T47D (cell line): ENCODE data around the gene AANAT.
"Not testable (repeated sequence)": the region's sequence is repeated elsewhere in the genome, so short reads cannot be mapped to it uniquely, and the experiment has no call there.

ENCODE experiments used
- DNase-seq, 2 experiments: peaks; one replicate each; pipeline versions ENCODE4 v3.0.0 to v3.0.0-alpha.2; 2011 to 2012; ENCODE audit warnings: low read depth in 1 of 2, low spot score in 1 of 2
- JUND ChIP-seq: IDR thresholded peaks from 2 replicates; pipeline ENCODE4 v1.6.1; 2012; ENCODE audit warnings: low read depth
- in situ Hi-C: cut with HindIII; loops from 2 replicates; pipeline ENCODE4 v1.10.0; 2016; ENCODE audit warnings: low sequenced_read_pairs, low pct_unique_long_range_greater_than_20kb

Gene AANAT

GRCh38 chr17:76512366-76513305 lies 45.2 kb downstream of the AANAT start:
- DNase-seq: no peak
- in situ Hi-C loops: no loop called here
- TF ChIP-seq JUND: no peak

- no peak for TF ChIP-seq JUND
- in situ Hi-C loops: no loop called here
- DNase-seq: no peak
These were observed 45.9 kb downstream of the AANAT start for GRCh38 chr17:76513306-76513692.

- DNase-seq, in situ Hi-C loops: not testable (repeated sequence)
These were observed 47.0 kb downstream of the AANAT start for GRCh38 chr17:76514355-76514754.

- in situ Hi-C loops: no loop called here
- no peak for DNase-seq
- no peak for TF ChIP-seq JUND
These were observed 48.0 kb downstream of the AANAT start for GRCh38 chr17:76515274-76515949.

- peak in 1 of 2 experiments; percentile 48 for DNase-seq
- TF ChIP-seq JUND: no peak
- in situ Hi-C loops: no loop called here
These were observed 50.2 kb downstream of the AANAT start for GRCh38 chr17:76517638-76518038.

GRCh38 chr17:76519048-76519966 lies 51.9 kb downstream of the AANAT start:
- no peak for TF ChIP-seq JUND
- in situ Hi-C loops: no loop called here
- no peak for DNase-seq
